Vagina (tissue), 2 donors: ENCODE data around the gene AP3B2. TPM values are rescaled to one million over a fixed set of nuclear protein-coding genes. Genes with fewer than 3 reads are reported as not detected.
A peak's percentile ranks its signal among the peaks of the same experiment; 100 is the strongest.
"Not testable (repeated sequence)": the region's sequence is repeated elsewhere in the genome, so short reads cannot be mapped to it uniquely, and the experiment has no call there.

Experiments used
- DNase-seq, 2 donors: peaks; one replicate each; pipeline ENCODE4 v3.0.0-alpha.2; 2017; ENCODE audit errors: extremely low spot score in 2 of 2
- H3K27ac ChIP-seq: fragments of 200-600 bp; sonication (generic); one replicate; pipeline ENCODE4 v1.5.1; 2019
- H3K27me3 ChIP-seq: fragments of 200-600 bp; sonication (generic); one replicate; pipeline ENCODE4 v1.5.1; 2019
- H3K36me3 ChIP-seq, 2 donors: fragments of 200-600 bp; sonication (generic); one replicate each; pipeline ENCODE4 v1.5.1; 2017 to 2019
- H3K4me1 ChIP-seq: fragments of 200-600 bp; sonication (generic); one replicate; pipeline ENCODE4 v1.5.1; 2019
- H3K4me3 ChIP-seq, 2 donors: fragments of 200-600 bp; sonication (generic); 1 replicate in 1 of 2; 2 replicates in 1 of 2; pipeline ENCODE4 v1.5.1; 2016 to 2019
- H3K9me3 ChIP-seq: fragments of 200-600 bp; sonication (generic); one replicate; pipeline ENCODE4 v1.5.1; 2019
- CTCF ChIP-seq, 3 experiments: fragments of 450-650 bp in 2 of 3; fragments of 200-600 bp in 1 of 3; sonication (generic) in 1 of 3; IDR thresholded peaks; one replicate each; pipeline ENCODE4 v1.5.1; 2017 to 2019; ENCODE audit warnings: antibody characterized with exemption in 3 of 3, mild to moderate bottlenecking in 2 of 3, moderate library complexity in 2 of 3
- POLR2A ChIP-seq, 2 donors: fragments of 450-650 bp; IDR thresholded peaks; one replicate each; pipeline ENCODE4 v1.6.1; 2017; ENCODE audit warnings: antibody characterized with exemption in 2 of 2, mild to moderate bottlenecking in 2 of 2, moderate library complexity in 2 of 2
- POLR2AphosphoS5 ChIP-seq, 2 donors: sonication (generic); formaldehyde crosslinking; IDR thresholded peaks; one replicate each; pipeline ENCODE4 v1.9.0; 2017; ENCODE audit warnings: antibody characterized with exemption in 2 of 2, mild to moderate bottlenecking in 2 of 2, low read depth in 1 of 2; ENCODE audit not compliant: insufficient read depth in 1 of 2
- intact Hi-C: fragments of 100-400 bp; cut with DNase I; formaldehyde crosslinking; loops from one replicate; pipeline ENCODE4 v1.15.1; 2023
- total RNA-seq: library from RNA; depleted of rRNA; stranded (reverse); fragments of >200 nt; gene quantifications from one replicate; pipeline ENCODE4 v1.2.3, GENCODE V29; 2016

The AP3B2 gene
- total RNA-seq, 1 donor from 2014 or later, result 3.7 TPM

GRCh38 chr15:82647045-82647834, 62.4 kb downstream of the AP3B2 start, which contains the start of gene CPEB1:
Gene CPEB1, minus strand, starts transcription at chr15:82647363. Its CDS starts 18,904 bp downstream, at chr15:82628459.
- H3K27me3 ChIP-seq, result no peaks in the 10 kb centered on the region
- TF ChIP-seq CTCF (IDR thresholded peaks at IDR 0.05), result no peak
- peak in 1 of 2 donors; percentile 18 for TF ChIP-seq POLR2A (IDR thresholded peaks at IDR 0.05)
- peak in 1 of 2 donors; percentile 65 for TF ChIP-seq POLR2AphosphoS5 (IDR thresholded peaks at IDR 0.05; ENCODE audit: insufficient read depth in 1 of 2, low read depth in 1 of 2)
- H3K9me3 ChIP-seq, result no peaks in the 10 kb centered on the region
- intact Hi-C loops, result no loop called here
- H3K4me3 ChIP-seq, result peak within 1 kb of the TSS; percentile 54 to 70
- DNase-seq, result no peak
- H3K36me3 ChIP-seq, result no peaks in the 10 kb centered on the region
- H3K4me1 ChIP-seq, result peaks cover 32% of the 10 kb centered on the region
- H3K27ac ChIP-seq, result peak within 1 kb of the TSS; percentile 79

DNA sequence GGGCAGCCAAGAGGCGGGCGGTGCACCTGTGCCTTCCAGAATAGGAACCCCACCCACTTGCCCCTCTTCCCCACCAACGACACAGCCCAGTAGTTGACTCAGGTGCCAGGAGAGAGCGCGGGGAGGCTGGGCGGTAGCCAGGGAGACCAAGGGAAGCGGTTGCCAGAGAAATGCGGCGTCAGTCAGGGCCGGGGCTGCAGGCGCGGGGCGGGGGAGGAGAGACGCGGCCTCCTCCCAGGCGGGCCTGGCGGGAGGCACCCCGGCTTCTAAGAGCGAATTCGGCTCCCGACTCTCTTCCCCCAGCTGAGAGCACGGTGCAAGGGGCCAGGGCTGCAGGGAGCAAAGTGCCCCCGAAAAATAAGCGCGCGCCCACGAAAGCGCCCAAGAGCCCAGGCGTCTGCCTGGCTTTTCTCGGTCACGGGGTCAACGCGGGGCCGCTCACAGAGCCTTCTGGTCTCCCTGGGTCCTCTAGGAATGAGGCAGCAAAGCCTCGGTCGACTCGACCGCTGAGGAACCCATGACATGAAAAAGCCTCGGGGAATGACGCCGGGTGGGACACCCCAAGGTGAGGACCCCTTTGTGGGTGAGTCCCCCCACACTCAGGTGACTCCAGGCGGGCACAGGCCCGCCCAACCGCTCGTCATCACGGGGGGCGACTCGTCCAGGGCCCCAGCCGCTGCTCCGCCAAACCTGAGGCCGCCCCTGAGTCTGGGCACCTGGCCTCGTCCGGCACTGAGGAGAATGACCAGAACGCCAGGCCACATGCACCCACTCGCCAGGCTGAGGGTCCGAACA, 63.2 kb downstream of the AP3B2 start:
- no peaks in the 10 kb centered on the region for H3K36me3 ChIP-seq
- TF ChIP-seq POLR2A (IDR thresholded peaks at IDR 0.05) (no peak), CTCF (IDR thresholded peaks at IDR 0.05) (no peak), POLR2AphosphoS5 (IDR thresholded peaks at IDR 0.05; ENCODE audit: insufficient read depth in 1 of 2, low read depth in 1 of 2) (no peak)
- H3K27me3 ChIP-seq, result no peaks in the 10 kb centered on the region
- no peaks in the 10 kb centered on the region for H3K9me3 ChIP-seq
- DNase-seq, result no peak
- H3K4me3 ChIP-seq, result peak overlapping the region; percentile 54 to 70
- peaks cover 32% of the 10 kb centered on the region for H3K4me1 ChIP-seq
- peak overlapping the region; percentile 79 for H3K27ac ChIP-seq
- intact Hi-C loops, result no loop called here

GRCh38 chr15:82644967-82645852, 64.5 kb downstream of the AP3B2 start:
- intact Hi-C loops, DNase-seq, H3K36me3 ChIP-seq, H3K27me3 ChIP-seq, H3K4me3 ChIP-seq, H3K9me3 ChIP-seq, H3K27ac ChIP-seq: not testable (repeated sequence)
- H3K4me1 ChIP-seq, result peaks cover 32% of the 10 kb centered on the region

DNA sequence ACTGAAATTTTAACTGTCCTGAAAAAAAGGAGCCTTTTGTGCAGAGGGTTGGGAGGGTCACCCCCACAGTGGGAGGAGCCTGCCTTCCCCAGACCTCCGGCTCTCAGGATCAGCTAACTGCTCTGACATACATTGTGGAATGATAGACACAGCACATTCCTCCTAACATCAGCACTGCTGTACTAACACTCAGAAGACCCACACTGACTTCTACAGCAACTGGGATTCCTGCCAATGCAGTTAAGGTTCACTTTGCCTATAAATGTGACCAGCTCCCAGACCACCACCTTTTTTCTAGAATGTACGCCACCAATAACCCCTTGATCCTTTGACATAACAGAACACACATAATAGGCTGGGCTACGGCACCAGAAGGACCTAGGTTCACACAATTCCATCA, 65.7 kb downstream of the AP3B2 start:
- DNase-seq, result no peak
- H3K27me3 ChIP-seq, result no peaks in the 10 kb centered on the region
- H3K36me3 ChIP-seq, result no peaks in the 10 kb centered on the region
- no peaks in the 10 kb centered on the region for H3K9me3 ChIP-seq
- peaks cover 32% of the 10 kb centered on the region for H3K4me1 ChIP-seq
- H3K4me3 ChIP-seq, result no peak overlapping the region
- intact Hi-C loops, result no loop called here
- no peak for TF ChIP-seq POLR2AphosphoS5 (IDR thresholded peaks at IDR 0.05; ENCODE audit: insufficient read depth in 1 of 2, low read depth in 1 of 2)
- H3K27ac ChIP-seq, result no peak overlapping the region

- Histone ChIP-seq H3K9me3 (no peaks in the 10 kb centered on the region), H3K27ac (no peak overlapping the region), H3K4me3 (no peak overlapping the region), H3K27me3 (no peaks in the 10 kb centered on the region), H3K36me3 (no peaks in the 10 kb centered on the region), H3K4me1 (peaks cover 22% of the 10 kb centered on the region)
- no peak for DNase-seq
- TF ChIP-seq POLR2AphosphoS5 (IDR thresholded peaks at IDR 0.05; ENCODE audit: insufficient read depth in 1 of 2, low read depth in 1 of 2), result no peak
- TF ChIP-seq CTCF (IDR thresholded peaks at IDR 0.05), result no peak
- intact Hi-C loops, result no loop called here
Observed at GRCh38 chr15:82642656-82643055, 67.0 kb downstream of the AP3B2 start.
